ENCODE results near the gene PSMC3IP.

Gene PSMC3IP

DNA sequence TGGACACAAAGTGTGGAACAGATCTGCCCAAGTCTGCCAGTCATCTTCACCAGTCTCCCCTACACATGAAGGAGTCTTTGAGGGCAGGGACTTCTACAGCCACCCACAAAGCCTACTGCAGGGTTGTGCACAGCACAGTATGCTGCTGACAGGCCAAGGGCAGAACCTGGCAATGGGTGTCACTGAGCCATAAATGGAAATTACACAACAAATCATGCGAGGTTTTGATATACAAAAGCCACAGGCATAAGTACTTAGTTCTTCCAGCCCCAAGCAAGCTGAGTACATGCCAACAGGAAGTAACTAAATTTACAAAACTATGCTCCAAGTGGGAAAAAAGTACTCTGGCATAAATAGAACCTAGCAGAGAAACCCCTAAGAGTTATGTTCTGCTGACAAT lies 7.8 kb upstream of the PSMC3IP start:
- no peak for DNase-seq (ENCODE audit: low read depth)

GRCh38 chr17:42584880-42585279 lies 7.4 kb upstream of the PSMC3IP start:
- DNase-seq (ENCODE audit: low read depth) = no peak

DNA sequence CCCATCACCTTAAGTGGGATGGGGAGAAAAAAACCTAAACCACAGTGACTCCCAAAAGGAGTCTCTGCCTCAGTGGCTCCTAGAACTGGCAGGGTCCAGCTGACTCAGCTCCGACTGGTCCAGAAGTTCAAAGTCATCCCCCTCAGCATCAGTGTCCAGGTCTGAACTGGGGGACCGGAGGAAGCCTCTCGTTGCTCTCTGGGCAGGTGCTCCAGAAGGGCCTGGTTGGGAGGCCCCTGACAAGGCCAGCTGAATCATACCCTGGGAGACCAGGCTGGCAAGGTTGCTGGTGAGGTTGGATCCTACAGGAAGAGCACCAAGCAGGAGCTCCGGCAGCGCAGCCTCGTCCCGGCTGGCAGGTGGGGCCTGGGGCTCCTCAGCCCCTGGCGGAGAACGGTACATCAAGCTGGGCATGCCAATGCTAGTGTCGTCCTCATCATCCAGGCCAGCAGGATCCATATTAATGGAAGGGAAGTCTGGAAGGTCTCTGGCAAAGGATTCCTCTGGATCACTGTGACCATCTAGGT lies 4.3 kb upstream of the PSMC3IP start:
- DNase-seq (ENCODE audit: low read depth) = no peak

DNA sequence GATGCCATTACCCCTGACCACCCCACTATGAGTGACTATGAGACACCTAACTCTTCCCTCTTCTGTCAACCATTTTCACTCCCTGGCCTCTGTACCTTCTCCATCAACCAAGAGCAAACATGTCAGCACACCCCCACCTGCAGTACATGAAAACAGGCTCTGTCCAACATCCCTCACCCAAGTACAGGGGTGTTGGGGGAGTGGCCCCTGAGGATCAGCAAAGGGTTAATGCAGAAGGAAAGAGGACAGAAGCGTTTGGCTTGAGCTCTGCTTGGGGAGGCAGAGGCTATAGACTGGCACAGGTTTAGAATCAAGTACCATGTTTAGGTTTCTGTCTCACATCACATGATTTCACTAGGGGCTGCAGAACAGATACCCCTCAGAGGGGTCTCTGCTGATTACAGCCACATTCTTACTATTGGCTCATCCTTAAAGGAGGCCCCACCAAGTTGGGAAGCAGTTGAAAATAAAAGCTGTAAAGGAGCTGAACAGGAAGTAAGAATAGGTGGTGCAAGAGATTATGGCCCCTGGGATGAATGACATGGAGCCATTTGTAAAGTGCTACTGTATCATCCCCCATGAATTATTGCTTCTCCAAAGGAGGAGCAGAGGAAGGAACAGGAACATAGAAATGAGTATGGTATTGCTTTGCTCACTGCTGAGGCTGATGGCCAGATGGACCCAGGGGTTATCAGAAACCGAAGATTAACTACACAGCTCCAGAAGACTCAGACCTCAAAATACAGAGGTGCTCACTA lies 2.4 kb upstream of the PSMC3IP start:
- DNase-seq (ENCODE audit: low read depth) = no peak

DNA sequence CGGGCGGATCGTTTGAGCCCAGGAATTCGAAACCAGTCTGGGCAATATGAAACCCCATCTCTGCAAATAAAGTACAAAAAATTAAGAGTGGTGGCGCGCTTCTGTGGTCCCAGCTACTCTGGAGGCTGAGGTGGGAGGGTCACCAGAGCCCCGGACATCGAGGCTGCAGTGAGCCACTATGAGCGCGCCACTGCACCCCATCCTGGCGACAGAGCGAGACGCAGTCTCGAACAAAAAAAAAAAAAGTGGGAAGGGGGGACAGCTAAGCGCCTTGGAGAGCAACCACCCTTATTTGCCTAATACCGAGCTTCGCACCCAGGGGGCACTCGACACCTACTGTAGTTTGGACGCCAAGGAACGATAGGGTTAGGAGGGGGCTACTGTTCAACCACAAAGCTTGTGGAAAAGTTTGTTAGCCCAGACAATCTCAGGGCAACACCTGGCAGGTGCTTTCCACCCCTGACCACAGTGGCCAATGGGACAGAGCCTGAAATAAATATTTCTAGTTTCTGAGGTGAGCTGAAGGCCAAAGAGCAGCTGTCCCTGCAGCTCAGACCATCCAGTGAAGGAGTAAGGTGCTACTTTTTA lies 847 bp upstream of the PSMC3IP start:
- DNase-seq (ENCODE audit: low read depth) = peak; percentile 52

DNA sequence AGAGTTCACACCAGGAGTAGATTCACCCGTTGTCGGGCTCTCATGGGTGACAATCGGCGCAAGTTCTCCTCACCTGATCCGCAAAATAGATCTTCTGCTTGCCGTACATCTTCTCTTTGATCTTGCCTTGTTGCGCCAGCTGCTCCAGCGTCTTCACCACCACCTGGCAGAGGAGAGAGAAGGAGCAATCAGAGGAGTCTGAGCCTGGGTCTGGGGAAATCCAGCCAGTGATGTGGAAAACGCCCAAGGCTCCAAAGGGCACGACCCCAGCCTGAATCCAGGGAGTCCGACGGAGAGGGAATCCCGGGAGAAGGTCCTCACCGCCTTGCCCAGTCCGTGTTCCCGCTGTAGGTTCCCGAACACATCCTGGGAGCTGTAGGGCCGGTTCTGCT lies 393 bp downstream of the PSMC3IP start:
- DNase-seq (ENCODE audit: low read depth) = no peak

DNA sequence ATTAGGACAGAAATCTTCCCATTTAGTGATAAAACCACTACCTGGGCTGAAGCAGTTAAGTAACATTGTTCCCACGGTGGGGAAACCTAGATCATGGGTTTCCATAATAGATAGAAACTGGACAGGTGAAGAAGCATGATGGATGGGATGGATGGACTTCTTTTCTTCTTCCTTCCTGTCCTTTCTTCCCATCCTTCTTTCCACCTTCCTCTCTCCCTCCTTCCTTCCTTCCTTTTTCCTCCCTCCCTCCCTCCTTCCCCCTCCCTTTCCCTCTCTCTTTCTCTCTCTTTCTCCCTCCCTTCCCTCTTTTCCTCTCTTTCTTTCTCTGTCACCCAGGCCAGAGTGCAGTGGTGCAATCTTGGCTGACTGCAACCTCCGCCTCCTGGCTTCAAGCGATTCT lies 3.1 kb downstream of the PSMC3IP start:
- no peak for DNase-seq (ENCODE audit: low read depth)

DNA sequence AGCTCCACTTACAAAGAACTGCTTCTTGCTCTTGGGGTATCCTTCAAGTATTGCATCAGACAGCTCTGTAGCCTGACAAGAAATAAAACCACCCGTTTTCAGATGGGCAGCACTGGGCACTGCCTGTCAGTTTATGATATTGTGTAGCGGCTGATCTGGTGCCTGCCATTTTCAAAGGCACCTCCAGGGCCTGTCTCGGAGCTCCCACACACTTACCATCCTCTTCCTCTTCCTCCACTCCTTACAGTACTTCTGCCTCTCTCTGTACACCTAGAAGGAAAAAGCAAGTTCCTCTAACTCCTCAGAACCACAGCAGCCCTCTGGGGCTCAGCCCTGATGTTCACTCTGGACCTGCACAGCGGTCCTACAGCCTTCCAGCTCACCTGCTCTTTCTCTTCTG lies 4.4 kb downstream of the PSMC3IP start:
- no peak for DNase-seq (ENCODE audit: low read depth)

GRCh38 chr17:42571435-42572225 lies 5.9 kb downstream of the PSMC3IP start:
- DNase-seq (ENCODE audit: low read depth) = no peak

GRCh38 chr17:42568341-42569111 lies 9.0 kb downstream of the PSMC3IP start:
- no peak for DNase-seq (ENCODE audit: low read depth)

- peak; percentile 80 for DNase-seq (ENCODE audit: low read depth)
Measured at GRCh38 chr17:42566883-42567573, 10.5 kb downstream of the PSMC3IP start, which contains the start of gene MLX. TSS of gene MLX (plus strand) at chr17:42567100. CDS start at chr17:42567125, 25 bp downstream.

- no peak for DNase-seq (ENCODE audit: low read depth)
Measured at GRCh38 chr17:42566215-42566882, 11.2 kb downstream of the PSMC3IP start.

- DNase-seq (ENCODE audit: low read depth) = no peak
Measured at GRCh38 chr17:42565523-42566214, 11.9 kb downstream of the PSMC3IP start.

DNA sequence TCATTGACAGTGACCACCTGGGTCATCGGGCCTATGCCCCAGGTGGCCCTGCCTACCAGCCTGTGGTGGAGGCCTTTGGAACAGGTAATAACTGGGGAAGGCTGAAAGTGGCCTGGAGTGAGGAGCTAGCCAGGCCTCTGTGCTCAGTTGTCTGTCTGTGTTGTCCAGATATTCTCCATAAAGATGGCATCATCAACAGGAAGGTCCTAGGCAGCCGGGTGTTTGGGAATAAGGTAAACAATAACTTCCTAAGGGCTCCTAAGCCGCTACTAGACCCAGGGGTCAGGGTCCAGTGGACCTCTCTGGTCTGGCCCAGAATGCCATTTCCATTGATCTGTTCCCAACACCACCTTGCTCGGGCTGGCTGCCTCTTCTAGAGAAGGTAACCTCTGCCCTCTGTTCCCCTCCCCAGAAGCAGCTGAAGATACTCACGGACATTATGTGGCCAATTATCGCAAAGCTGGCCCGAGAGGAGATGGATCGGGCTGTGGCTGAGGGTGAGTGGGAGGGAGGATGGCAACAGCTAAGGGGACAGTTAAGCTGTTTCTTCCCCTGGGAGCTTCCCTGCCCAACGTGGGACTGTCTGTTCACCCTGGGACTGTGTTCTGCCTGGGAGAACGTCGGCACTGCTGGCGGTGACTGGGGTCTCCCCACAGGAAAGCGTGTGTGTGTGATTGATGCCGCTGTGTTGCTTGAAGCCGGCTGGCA lies 12.6 kb downstream of the PSMC3IP start:
- no peak for DNase-seq (ENCODE audit: low read depth)

DNA sequence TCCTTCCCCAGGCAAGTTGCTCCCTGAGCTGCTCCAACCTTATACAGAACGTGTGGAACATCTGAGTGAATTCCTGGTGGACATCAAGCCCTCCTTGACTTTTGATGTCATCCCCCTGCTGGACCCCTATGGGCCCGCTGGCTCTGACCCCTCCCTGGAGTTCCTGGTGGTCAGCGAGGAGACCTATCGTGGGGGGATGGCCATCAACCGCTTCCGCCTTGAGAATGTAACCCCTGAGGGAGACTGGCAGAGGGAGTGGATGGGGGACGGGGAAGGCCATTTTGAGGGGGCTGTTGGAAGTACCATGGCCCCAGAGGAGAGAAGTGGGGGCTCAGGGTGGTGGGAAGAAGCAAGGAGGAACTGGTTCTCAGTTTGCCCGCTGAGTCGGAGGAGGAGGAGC lies 13.6 kb downstream of the PSMC3IP start:
- DNase-seq (ENCODE audit: low read depth) = no peak

GRCh38 chr17:42563543-42563942 lies 14.0 kb downstream of the PSMC3IP start:
- no peak for DNase-seq (ENCODE audit: low read depth)

DNA sequence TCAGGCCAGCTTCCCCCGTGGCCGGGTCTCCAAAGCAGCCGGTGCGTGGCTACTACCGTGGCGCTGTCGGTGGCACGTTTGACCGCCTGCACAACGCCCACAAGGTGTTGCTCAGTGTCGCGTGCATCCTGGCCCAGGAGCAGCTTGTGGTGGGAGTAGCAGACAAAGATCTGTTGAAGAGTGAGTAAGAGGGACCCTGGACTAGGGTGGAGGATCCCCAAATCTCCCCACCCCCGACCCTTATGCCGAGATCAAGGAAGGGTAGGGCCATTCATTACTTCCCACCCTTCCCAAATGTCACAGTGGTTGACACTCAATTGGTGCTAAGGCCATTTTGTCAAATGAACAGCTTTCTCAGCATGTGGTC lies 14.4 kb downstream of the PSMC3IP start:
- no peak for DNase-seq (ENCODE audit: low read depth)

GRCh38 chr17:42562388-42563142 lies 15.0 kb downstream of the PSMC3IP start:
- no peak for DNase-seq (ENCODE audit: low read depth)

GRCh38 chr17:42561897-42562387 lies 15.6 kb downstream of the PSMC3IP start, which contains the start of gene COASY:
TSS of gene COASY (plus strand) at chr17:42562148. CDS start at chr17:42562623, 475 bp downstream.
- peak; percentile 81 for DNase-seq (ENCODE audit: low read depth)

All from stimulated activated CD8-positive, alpha-beta memory T cell treated with anti-CD3 and anti-CD28 coated beads, Interleukin-7, amount 100 ng/mL, for 24 hours (primary cell).